SK-N-SH (cell line): ENCODE data around the gene LCN15. TPM values are rescaled to one million over a fixed set of nuclear protein-coding genes. Genes with fewer than 3 reads are reported as not detected.

ENCODE experiments used
- CTCF ChIA-PET: fragments of 300-600, 350-600 bp; formaldehyde crosslinking; extraction: SDS; loops from one replicate; lab custom pipeline; 2021; lab: Yijun Ruan, JAX
- POLR2A ChIA-PET: fragments of 350-600 bp; sonication (Branson Sonifier 250); formaldehyde crosslinking; extraction: SDS; loops from one replicate; lab custom pipeline; 2020; ENCODE audit warnings: antibody characterized with exemption, inconsistent platforms; lab: Yijun Ruan, JAX
- DNase-seq: peaks from one replicate; pipeline ENCODE4 v3.0.0; 2012
- H2AFZ ChIP-seq: fragments of 200-600 bp; sonication (generic); 2 replicates; pipeline ENCODE4 v1.8.1; 2016; ENCODE audit warnings: antibody characterized with exemption, mild to moderate bottlenecking, low read depth
- H3F3A ChIP-seq: fragments of 200-600 bp; sonication (generic); replicated peaks from 2 replicates; pipeline ENCODE3; 2016; ENCODE audit warnings: antibody characterized with exemption, mild to moderate bottlenecking; ENCODE audit not compliant: insufficient read depth
- H3K27ac ChIP-seq, 2 experiments: fragments of 200-500 bp in 1 of 2; fragments of 200-600 bp in 1 of 2; sonication (Bioruptor generic) in 1 of 2; sonication (generic), shearing (Covaris generic) in 1 of 2; 2 replicates each; pipeline versions ENCODE4 v1.5.1 to v1.6.1; 2014 to 2016; ENCODE audit warnings: low read depth in 2 of 2, inconsistent platforms in 1 of 2, low read length in 1 of 2, mild to moderate bottlenecking in 1 of 2, mixed read lengths in 1 of 2
- H3K27me3 ChIP-seq: fragments of 200-600 bp; sonication (generic), shearing (Covaris generic); 2 replicates; pipeline ENCODE4 v1.6.1; 2016; ENCODE audit warnings: mixed run types; ENCODE audit not compliant: insufficient read depth
- H3K36me3 ChIP-seq, 2 experiments: fragments of 200-500 bp in 1 of 2; fragments of 200-600 bp in 1 of 2; sonication (Bioruptor generic) in 1 of 2; sonication (generic) in 1 of 2; replicated peaks in 1 of 2; 2 replicates each; pipeline versions ENCODE3 to v1.5.1; 2014 to 2016; ENCODE audit warnings: low read length in 1 of 2, mild to moderate bottlenecking in 1 of 2; ENCODE audit not compliant: insufficient read depth in 2 of 2, control insufficient read depth in 1 of 2
- H3K4me1 ChIP-seq, 2 experiments: fragments of 200-500 bp in 1 of 2; fragments of 200-600 bp in 1 of 2; sonication (Bioruptor generic) in 1 of 2; sonication (generic), shearing (Covaris generic) in 1 of 2; 2 replicates each; pipeline versions ENCODE4 v1.5.1 to v1.6.1; 2014 to 2016; ENCODE audit warnings: low read depth in 1 of 2, low read length in 1 of 2, mixed run types in 1 of 2; ENCODE audit not compliant: insufficient read depth in 2 of 2, control insufficient read depth in 1 of 2
- H3K4me2 ChIP-seq: fragments of 200-600 bp; sonication (generic), shearing (Covaris generic); 2 replicates; pipeline ENCODE4 v1.6.1; 2017; ENCODE audit warnings: mixed run types
- H3K4me3 ChIP-seq, 2 experiments: fragments of 200-500 bp in 1 of 2; fragments of 200-600 bp in 1 of 2; sonication (Bioruptor generic) in 1 of 2; sonication (generic), shearing (Covaris generic) in 1 of 2; 2 replicates each; pipeline versions ENCODE4 v1.5.1 to v1.8.1; 2014 to 2016; ENCODE audit warnings: low read depth in 2 of 2, inconsistent platforms in 1 of 2, low read length in 1 of 2, mild to moderate bottlenecking in 1 of 2, mixed read lengths in 1 of 2, moderate library complexity in 1 of 2
- H3K79me2 ChIP-seq: fragments of 200-600 bp; sonication (generic); 2 replicates; pipeline ENCODE4 v1.8.1; 2017; ENCODE audit warnings: mild to moderate bottlenecking; ENCODE audit not compliant: insufficient read depth
- H3K9ac ChIP-seq: fragments of 200-600 bp; sonication (generic); 2 replicates; pipeline ENCODE4 v1.6.1; 2017; ENCODE audit warnings: mixed run types
- H3K9me2 ChIP-seq: fragments of 200-600 bp; sonication (generic); 2 replicates; pipeline ENCODE4 v1.6.1; 2017; ENCODE audit warnings: mixed run types
- H3K9me3 ChIP-seq: fragments of 200-600 bp; sonication (generic); 2 replicates; pipeline ENCODE4 v1.6.1; 2017; ENCODE audit warnings: mixed run types, mild to moderate bottlenecking, moderate library complexity
- H4K20me1 ChIP-seq: fragments of 200-600 bp; sonication (generic); 2 replicates; pipeline ENCODE4 v1.6.1; 2017; ENCODE audit warnings: mild to moderate bottlenecking, mixed run types; ENCODE audit not compliant: insufficient read depth
- CHD2 ChIP-seq: fragments of 150-350 bp; IDR thresholded peaks from 2 replicates; pipeline ENCODE4 v1.6.1; 2018; ENCODE audit warnings: low read length; ENCODE audit not compliant: partially characterized antibody
- ELF1 ChIP-seq: IDR thresholded peaks from 2 replicates; pipeline ENCODE4 v1.4.0; 2012
- EP300 ChIP-seq, 2 experiments: IDR thresholded peaks; 2 replicates each; pipeline versions ENCODE4 v1.4.0 to v1.6.1; 2012; ENCODE audit warnings: borderline replicate concordance in 1 of 2, low read depth in 1 of 2, low read length in 1 of 2
- EZH2phosphoT487 ChIP-seq: fragments of 200-600 bp; sonication (generic); IDR thresholded peaks from 2 replicates; pipeline ENCODE4 v1.6.1; 2017; ENCODE audit warnings: low read depth, mixed run types, mild to moderate bottlenecking, antibody characterized with exemption, moderate library complexity, borderline replicate concordance
- FOXJ3 ChIP-seq: sonication (generic); formaldehyde crosslinking; IDR thresholded peaks from 2 replicates; pipeline ENCODE4 v1.5.1; 2020; ENCODE audit warnings: mild to moderate bottlenecking, missing genetic modification reagents
- GABPA ChIP-seq: IDR thresholded peaks from 2 replicates; pipeline ENCODE4 v1.4.0; 2012; ENCODE audit warnings: low read depth, mild to moderate bottlenecking
- JUND ChIP-seq: IDR thresholded peaks from 2 replicates; pipeline ENCODE4 v1.4.0; 2012
- MAX ChIP-seq: IDR thresholded peaks from 2 replicates; pipeline ENCODE4 v1.4.0; 2012; ENCODE audit warnings: low read depth
- MEF2A ChIP-seq: IDR thresholded peaks from 2 replicates; pipeline ENCODE4 v1.4.0; 2012; ENCODE audit warnings: low read depth, borderline replicate concordance
- NFIC ChIP-seq: IDR thresholded peaks from 2 replicates; pipeline ENCODE4 v1.4.0; 2012; ENCODE audit warnings: borderline replicate concordance
- PBX3 ChIP-seq: IDR thresholded peaks from 2 replicates; pipeline ENCODE4; 2012
- POLR2AphosphoS5 ChIP-seq: IDR thresholded peaks from 2 replicates; pipeline ENCODE4 v1.6.1; 2012; ENCODE audit warnings: low read depth, low read length
- RAD21 ChIP-seq: IDR thresholded peaks from 2 replicates; pipeline ENCODE4 v1.6.1; 2012; ENCODE audit warnings: mild to moderate bottlenecking, low read length
- RFX5 ChIP-seq: IDR thresholded peaks from 2 replicates; pipeline ENCODE4 v1.6.1; 2012; ENCODE audit warnings: mild to moderate bottlenecking, improper control_type of control experiment, low read length
- RXRA ChIP-seq: IDR thresholded peaks from 2 replicates; pipeline ENCODE4 v1.4.0; 2012; ENCODE audit warnings: low read depth, mild to moderate bottlenecking, borderline replicate concordance
- SIN3A ChIP-seq: IDR thresholded peaks from 2 replicates; pipeline ENCODE4 v1.6.1; 2012; ENCODE audit warnings: low read depth, mild to moderate bottlenecking, low read length, moderate library complexity, borderline replicate concordance
- TAF1 ChIP-seq: IDR thresholded peaks from 2 replicates; pipeline ENCODE4 v1.6.1; 2012; ENCODE audit warnings: low read depth, mild to moderate bottlenecking, low read length, moderate library complexity, borderline replicate concordance
- TCF12 ChIP-seq: IDR thresholded peaks from 2 replicates; pipeline ENCODE4 v1.4.0; 2012
- USF2 ChIP-seq: fragments of 150-350 bp; IDR thresholded peaks from 2 replicates; pipeline ENCODE4 v1.6.1; 2017; ENCODE audit warnings: antibody characterized with exemption, low read length, low read depth, borderline replicate concordance
- YY1 ChIP-seq: IDR thresholded peaks from 2 replicates; pipeline ENCODE4 v1.4.0; 2012; ENCODE audit warnings: low read depth, mild to moderate bottlenecking
- ZBTB33 ChIP-seq: IDR thresholded peaks from 2 replicates; pipeline ENCODE4 v1.4.0; 2012; ENCODE audit warnings: low read depth, borderline replicate concordance
- WGBS: methylation state at CpG from one replicate; pipeline ENCODE4 v1.1.6; 2017; ENCODE audit warnings: low lambda C conversion rate; 5-methylcytosine and 5-hydroxymethylcytosine counted together
- polyA plus RNA-seq, 3 experiments: library from polyadenylated mRNA; depleted of rRNA; stranded (reverse); fragments of >200 nt; gene quantifications; 2 replicates each; pipeline ENCODE4 v1.2.3, GENCODE V29; 2012

LCN15 gene
- polyA plus RNA-seq, 1 of the 3 experiments (the other 2 are of a cell fraction), result 0.08 TPM

GRCh38 chr9:136748201-136748600 lies 16.1 kb downstream of the LCN15 start, which contains the start of gene LCN6 (continued):
- no peak for TF ChIP-seq PBX3
- TF ChIP-seq NFIC, result no peak
- no peak for TF ChIP-seq USF2
- no peak for TF ChIP-seq EP300 (IDR thresholded peaks at IDR 0.05; ENCODE audit: borderline replicate concordance in 1 of 2, low read depth in 1 of 2, low read length in 1 of 2)
- no peak for TF ChIP-seq ELF1
- TF ChIP-seq, all 33 proteins: peak for 0

- H3K27ac ChIP-seq, result no peak overlapping the region
- no peaks in the 10 kb centered on the region for H3F3A ChIP-seq
- ChIA-PET POLR2A (interaction anchor here (0.7 kb wide), 1 partner anchor 19 kb away, joined by 4 read pairs; no protein-coding TSS in a partner anchor), CTCF (interaction anchor here (0.7 to 4.7 kb wide), 4 partner anchors 13 to 22 kb away, joined by 3 to 19 read pairs (median 4); no protein-coding TSS in a partner anchor)
- no peaks in the 10 kb centered on the region for H3K36me3 ChIP-seq
- H3K4me2 ChIP-seq, result no peak overlapping the region
- no peak overlapping the region for H3K4me3 ChIP-seq
- H3K4me1 ChIP-seq, result no peaks in the 10 kb centered on the region; a peak in 1 of 4 replicates
- no peak overlapping the region for H2AFZ ChIP-seq
- WGBS, result 86% methylated on average over 13 of the region's 22 CpGs
- no peaks in the 10 kb centered on the region for H3K9me2 ChIP-seq
- no peak for DNase-seq
- no peaks in the 10 kb centered on the region for H3K27me3 ChIP-seq
- no peak overlapping the region for H3K9ac ChIP-seq
- no peaks in the 10 kb centered on the region for H3K9me3 ChIP-seq
- no peak for TF ChIP-seq SIN3A
- no peak for TF ChIP-seq ELF1
- no peak for TF ChIP-seq MAX
- no peak for TF ChIP-seq GABPA
- TF ChIP-seq TAF1, result no peak
- TF ChIP-seq RXRA, result no peak
- no peak for TF ChIP-seq RAD21
- no peak for TF ChIP-seq JUND
- no peak for TF ChIP-seq RFX5
- no peak for TF ChIP-seq CHD2
- no peak for TF ChIP-seq POLR2AphosphoS5
- no peak for TF ChIP-seq FOXJ3 (CRISPR knock-in tag)
- no peak for TF ChIP-seq MEF2A
- no peak for TF ChIP-seq YY1
- TF ChIP-seq ZBTB33, result no peak
- TF ChIP-seq TCF12, result no peak
- no peak for TF ChIP-seq EZH2phosphoT487
- TF ChIP-seq, all 33 proteins: peak for 0
- H4K20me1 ChIP-seq, result no peaks in the 10 kb centered on the region
- H3K79me2 ChIP-seq, result no peaks in the 10 kb centered on the region
Observed at GRCh38 chr9:136747161-136748060, 16.9 kb downstream of the LCN15 start.
